22Rv1 (cell line): ENCODE results near the gene LTBP1.

Experiments
- ZFX ChIP-seq: fragments of 450-650 bp; IDR thresholded peaks from 2 replicates; pipeline ENCODE4 v1.6.1; 2017; ENCODE audit warnings: antibody characterized with exemption, borderline replicate concordance
- TF ChIP-seq, protein P1 (sequence below): fragments of 450-650 bp; IDR thresholded peaks from 2 replicates; pipeline ENCODE4 v1.5.1; 2017; ENCODE audit warnings: mild to moderate bottlenecking

- TF ChIP-seq, protein P1, sequence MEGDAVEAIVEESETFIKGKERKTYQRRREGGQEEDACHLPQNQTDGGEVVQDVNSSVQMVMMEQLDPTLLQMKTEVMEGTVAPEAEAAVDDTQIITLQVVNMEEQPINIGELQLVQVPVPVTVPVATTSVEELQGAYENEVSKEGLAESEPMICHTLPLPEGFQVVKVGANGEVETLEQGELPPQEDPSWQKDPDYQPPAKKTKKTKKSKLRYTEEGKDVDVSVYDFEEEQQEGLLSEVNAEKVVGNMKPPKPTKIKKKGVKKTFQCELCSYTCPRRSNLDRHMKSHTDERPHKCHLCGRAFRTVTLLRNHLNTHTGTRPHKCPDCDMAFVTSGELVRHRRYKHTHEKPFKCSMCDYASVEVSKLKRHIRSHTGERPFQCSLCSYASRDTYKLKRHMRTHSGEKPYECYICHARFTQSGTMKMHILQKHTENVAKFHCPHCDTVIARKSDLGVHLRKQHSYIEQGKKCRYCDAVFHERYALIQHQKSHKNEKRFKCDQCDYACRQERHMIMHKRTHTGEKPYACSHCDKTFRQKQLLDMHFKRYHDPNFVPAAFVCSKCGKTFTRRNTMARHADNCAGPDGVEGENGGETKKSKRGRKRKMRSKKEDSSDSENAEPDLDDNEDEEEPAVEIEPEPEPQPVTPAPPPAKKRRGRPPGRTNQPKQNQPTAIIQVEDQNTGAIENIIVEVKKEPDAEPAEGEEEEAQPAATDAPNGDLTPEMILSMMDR, result no peak
- no peak for TF ChIP-seq ZFX
Observed at GRCh38 chr2:33197198-33197938, 250.6 kb downstream of the LTBP1 start.
